ENCODE data around the gene OLFML1.

Gene OLFML1

DNA sequence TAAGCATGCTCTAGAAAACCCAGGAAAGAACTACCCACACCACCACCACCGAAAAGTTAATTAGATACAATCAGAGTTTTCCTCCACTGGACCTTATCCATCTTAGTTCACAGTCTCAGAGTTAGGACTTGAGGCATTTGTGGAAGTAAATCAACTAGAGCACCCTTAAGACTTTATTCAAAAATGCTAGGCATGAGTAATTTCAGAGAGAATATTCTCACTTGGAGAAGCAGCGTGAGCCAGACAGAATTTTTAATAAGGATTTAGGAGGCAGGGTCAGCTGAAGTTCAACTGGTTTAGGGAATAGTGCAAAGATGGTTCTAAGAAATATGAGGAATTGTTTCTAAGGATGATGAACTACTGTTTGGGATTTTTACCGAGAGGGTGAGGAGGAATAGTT, 1.2 kb upstream of the OLFML1 start:
- DNase-seq, result no peak

GRCh38 chr11:7484645-7485044, 661 bp upstream of the OLFML1 start:
- no peak for DNase-seq

DNA sequence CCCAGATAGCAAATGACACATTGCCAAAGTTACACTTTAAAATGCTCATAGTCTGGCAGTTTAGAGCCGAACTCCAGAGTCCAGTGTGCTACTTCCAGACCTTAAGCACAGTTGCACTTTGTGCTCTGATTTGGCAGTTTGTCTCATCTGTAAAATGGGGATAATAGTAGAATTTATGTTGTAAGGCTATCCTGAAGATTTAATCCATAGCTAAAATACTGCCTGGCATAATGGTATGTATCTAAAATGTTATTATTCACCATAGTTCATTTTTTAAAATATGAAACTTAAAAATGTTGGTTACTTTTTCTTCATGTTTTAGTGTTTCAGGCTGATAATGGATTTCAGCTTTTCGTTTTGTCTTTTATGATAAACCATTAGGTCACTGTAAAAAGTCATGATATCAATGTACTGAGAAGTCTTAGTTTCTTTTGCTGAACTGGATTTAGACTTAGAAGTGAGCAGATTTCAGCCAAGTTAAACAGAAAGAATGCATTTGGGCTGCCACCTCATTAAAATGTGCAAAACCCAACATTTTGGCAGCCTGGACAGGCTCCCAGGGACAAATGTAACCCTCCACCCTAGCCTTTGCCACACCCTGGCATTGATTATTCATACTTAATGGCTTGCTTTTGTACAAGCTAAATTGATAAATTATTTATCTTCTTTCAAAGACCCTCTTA, 933 bp downstream of the OLFML1 start:
- no peak for DNase-seq

DNA sequence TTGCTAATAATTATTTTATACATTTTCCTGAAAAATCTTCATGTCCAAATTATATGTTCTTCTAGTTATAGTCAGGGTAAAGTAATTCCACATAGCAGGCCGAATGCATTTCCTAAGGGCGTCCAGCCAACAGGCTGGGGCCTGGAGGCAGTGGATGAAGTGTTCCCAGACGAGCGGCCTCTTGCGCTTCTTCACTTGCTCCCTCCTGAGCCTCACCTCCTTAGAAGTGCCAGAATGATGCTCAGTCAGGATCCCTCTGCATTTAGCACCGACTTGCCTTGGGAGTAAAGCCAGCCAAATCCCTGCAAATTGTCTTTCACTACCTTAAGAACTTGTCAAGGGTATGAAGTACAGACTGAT, 1.5 kb downstream of the OLFML1 start:
- no peak for DNase-seq

DNA sequence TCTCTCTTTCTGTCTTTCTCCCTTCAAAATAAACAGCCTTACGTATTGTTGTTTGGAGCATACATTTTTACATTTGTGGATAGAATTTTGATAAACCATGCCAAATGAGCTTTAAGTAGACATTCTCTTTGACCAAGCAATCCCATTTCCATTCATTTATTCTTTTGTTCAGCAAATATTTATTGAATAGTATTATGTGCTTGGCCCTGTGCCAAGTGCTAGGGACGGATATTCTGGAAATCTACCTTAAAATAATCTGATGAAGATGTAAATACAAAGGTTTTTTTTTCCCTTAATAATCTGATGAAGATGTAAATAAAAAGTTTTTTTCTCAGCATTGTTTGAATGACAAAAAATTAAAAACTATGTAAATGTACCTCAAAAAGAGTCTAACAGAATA, 2.1 kb downstream of the OLFML1 start:
- DNase-seq, result no peak

DNA sequence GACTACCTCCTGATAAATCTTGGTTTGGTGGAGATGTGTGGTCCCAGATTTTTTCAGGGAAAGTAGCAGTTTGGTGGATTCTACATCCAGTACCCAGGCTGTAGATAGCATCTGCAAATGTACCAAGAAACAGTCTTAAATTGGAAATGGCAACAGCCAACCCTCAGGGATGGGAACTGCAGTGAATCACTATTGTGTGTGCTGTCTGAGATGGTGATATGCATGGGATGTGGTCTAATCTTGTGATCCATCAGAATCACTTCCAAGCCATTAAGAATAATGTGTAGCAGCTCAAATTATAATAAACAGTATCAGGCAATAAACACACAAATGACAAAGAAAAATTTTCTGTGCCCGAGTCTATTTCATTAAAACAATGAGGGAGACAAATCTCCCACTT, 3.4 kb downstream of the OLFML1 start:
- DNase-seq, result no peak

GRCh38 chr11:7489376-7489775, 4.1 kb downstream of the OLFML1 start:
- DNase-seq, result no peak

GRCh38 chr11:7490054-7490453, 4.7 kb downstream of the OLFML1 start:
- no peak for DNase-seq

DNA sequence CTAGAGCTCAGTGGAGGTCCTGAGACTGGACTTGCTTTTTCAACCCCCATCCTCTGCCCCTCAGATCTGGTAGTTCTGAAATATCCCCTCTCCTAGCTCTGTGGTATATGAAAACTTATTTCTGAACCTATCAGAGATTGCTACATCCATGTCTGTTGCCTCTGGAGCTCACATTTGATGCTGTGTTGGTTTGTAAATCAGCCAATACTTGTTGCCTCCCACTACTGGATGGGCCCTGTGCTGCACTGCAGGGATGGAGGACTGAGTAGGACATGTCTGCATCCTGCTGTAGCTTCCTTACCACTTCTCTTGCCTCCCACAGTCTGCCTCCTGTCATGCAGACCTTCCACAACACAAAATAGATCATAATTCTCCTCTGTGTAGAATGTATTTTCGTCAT, 5.2 kb downstream of the OLFML1 start:
- DNase-seq, result no peak

- no peak for DNase-seq
Measured at GRCh38 chr11:7492253-7492652, 6.9 kb downstream of the OLFML1 start.

- DNase-seq, result no peak
Measured at GRCh38 chr11:7493670-7494069, 8.4 kb downstream of the OLFML1 start.

DNA sequence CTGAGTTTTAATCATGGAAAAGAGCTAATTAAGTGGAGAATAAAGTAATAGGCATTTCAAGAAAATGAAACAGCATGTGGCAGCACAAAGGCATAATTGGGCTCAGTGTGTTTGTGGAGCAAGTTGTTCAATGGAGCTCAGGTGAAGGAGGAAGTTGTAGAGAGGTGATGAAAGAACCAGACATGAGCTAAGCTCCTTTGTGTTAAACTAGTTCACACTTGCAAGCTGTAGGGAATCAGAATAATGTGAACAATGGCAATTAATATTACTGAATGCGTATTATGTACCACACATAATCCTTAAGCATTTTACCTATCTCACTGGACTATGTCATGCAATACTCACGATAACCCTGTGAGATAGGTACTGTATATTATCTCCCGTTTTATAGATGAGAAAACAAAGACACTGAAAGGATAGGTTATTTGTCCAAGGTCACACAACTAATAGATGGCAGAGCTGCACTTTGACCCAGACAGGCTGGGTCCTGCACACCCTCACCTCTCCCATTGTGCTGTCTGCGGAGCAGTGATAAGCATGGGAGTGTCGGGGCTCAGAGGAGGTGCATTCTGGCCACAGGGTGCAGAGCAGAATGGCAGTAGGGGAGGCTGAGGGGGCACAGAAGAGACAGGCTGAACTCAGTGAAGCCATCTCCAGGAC, 8.9 kb downstream of the OLFML1 start:
- DNase-seq, result no peak

- no peak for DNase-seq
Measured at GRCh38 chr11:7495882-7496551, 10.7 kb downstream of the OLFML1 start.

DNA sequence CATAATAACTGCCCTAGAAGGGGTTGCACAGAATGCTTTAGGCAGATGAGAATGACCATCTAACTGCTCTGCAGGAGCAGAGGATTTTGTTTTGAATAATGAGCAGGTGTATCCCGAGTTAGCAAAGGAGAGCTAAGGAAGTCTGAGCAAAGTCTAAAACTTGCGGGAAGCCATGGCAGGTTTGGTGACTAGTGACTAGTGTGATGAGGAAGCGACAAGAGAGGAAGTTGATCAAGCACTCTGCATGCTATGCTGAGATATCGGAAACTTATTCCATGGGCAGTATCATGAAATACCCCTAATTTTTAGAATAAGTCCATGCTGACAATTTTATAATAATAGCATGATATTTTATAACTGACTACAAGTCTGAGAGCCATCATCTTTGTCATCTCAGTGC, 12.9 kb downstream of the OLFML1 start:
- DNase-seq, result no peak

DNA sequence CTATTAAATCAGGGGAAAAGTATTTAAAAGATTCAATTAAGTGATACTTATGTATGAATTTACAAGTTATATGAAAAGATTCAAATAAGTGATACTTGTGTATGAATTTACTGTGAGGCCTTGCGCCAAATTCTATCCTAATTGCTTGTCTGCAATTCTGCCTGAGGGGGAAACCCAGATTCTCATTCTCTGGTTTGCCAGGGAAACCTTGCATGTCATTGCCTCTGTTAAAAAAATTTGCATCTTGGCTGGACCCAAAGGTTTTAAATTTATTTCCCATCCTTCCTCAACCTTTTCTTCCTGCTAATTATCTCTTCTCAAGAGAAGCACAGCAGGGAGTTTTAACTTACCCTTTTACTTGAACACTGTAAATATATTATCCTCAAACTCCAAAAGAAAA, 13.8 kb downstream of the OLFML1 start:
- no peak for DNase-seq

DNA sequence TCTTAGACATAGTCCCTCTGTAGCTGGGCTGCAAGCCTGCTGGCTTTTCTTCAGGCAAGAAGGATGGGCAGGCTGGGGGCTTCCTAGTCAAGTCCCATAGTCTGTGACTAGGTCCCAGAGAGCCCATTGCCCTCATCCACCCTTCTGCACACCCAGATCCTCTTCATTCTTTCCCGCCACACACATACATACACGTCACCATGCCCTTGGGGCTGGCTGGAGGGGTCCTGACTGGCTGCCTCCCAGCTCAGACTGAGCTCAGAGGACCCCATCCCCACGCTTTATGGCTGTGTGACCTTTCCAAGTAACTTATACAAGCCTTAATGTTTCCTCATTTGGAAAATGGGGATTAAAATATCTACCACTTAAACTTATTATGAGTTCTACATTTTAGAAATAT, 14.9 kb downstream of the OLFML1 start:
- DNase-seq, result no peak

GRCh38 chr11:7501251-7501650, 15.9 kb downstream of the OLFML1 start:
- DNase-seq, result no peak

DNA sequence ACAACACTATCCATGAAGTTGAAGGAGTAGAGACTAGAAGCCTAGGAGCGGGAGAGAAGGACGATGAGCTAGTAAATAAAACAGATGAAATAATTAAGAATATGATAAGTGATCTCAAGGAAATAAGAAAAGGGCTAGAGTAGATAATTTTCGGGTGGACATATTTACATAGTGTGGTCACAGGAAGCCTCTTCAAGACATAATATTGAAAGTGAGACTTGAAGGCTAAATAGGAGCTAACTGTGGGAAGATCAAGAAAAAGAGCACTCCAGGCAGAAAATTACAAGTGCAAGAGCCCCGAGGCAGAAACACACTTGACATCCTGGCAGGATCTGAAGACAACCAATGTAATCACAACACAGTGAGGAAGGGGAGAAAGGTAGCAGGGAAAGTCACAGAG, 16.6 kb downstream of the OLFML1 start:
- DNase-seq, result no peak

DNA sequence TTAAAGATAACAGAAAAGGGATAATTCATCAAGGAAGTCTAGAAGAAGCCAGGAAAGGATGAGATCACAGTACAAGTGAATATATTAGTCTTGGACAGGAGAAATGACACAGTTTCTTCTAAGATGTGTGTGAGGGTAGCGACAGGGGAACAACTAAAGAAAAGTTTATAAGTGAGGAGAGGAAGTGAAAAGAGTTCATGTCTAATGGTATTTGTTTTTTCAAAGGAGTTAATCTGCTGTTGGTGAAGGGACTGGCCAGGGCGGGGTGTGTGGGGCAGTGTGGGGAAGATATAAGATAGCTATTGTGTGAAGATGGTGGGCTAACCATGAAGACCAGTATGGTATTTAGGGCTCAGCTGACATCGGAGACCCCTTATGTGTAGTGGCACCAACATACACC, 20.9 kb downstream of the OLFML1 start:
- no peak for DNase-seq

DNA sequence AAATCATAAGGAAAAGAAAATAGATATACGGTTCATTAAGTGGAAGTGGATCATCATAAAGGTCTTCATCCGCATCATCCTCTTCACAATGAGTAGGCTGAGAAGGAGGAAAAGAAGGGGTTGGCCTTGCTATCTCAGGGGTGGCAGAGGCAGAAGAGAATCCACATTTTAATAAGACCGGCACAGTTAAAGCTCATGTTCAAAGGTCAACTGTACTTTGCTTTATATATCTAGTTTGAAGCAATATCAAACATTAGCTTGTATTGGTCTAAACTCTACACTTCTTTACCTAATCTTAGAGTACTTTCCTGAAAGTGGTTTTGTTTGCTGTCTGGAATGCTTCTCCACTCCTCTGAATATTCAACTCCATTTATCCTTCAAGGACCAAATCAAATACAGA, 22.8 kb downstream of the OLFML1 start:
- no peak for DNase-seq

- no peak for DNase-seq
Measured at GRCh38 chr11:7509966-7510365, 24.7 kb downstream of the OLFML1 start.

- DNase-seq, result no peak
Measured at GRCh38 chr11:7511401-7511800, 26.1 kb downstream of the OLFML1 start.

DNA sequence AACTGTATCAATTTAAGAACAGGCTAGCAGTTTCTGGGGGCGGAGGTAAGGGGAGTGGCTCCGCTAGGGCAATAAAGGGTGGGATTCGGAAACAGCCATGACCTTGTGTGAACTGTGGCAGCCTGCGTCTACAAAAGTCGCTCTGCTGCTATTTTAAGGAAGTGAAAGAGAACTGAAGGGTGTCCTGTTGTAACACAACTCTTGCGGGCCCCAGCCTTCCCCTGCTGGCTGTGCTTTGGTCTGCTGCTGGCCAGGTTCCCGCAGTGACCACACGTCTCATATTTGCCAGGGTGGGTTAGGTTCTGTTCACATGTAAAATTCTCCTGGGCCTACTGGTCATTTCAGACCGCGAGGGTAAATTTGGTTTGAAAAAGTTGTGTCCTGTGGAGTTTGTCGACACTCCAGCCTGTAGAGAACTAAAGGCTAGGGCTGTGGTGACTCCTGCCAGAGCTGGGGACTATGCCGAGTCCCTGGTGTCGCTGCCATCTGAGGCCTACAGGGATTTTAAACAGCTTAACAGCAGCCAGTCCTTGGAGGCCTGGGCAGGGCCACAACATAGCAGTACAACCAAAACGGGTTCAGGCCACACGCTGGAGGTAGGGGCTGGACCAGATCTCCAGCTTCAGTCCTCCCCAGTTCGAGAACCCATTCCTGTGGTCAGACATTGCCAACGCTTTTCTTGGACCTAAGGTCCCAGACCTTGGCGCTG, 27.4 kb downstream of the OLFML1 start:
- no peak for DNase-seq
